PC-9 (cell line): Measurements from ENCODE around the gene SNCAIP. TPM values are rescaled to one million over a fixed set of nuclear protein-coding genes. Genes with fewer than 3 reads are reported as not detected.

ENCODE experiments used
- Bru-seq: library from RNA; stranded (reverse); fragments of 400-500 nt; gene quantifications from one replicate; lab custom pipeline; 2021; lab: Mats Ljungman, UMichigan
- BruChase-seq, 2 experiments: library from RNA; stranded (reverse); fragments of 400-500 nt; gene quantifications; one replicate each; lab custom pipeline; 2021; lab: Mats Ljungman, UMichigan
- BruUV-seq: library from RNA; stranded (reverse); fragments of 400-500 nt; replicated peaks from 2 replicates; lab custom pipeline; 2021; lab: Mats Ljungman, UMichigan
- CTCF ChIA-PET: fragments of 300-600 bp; sonication (Branson Sonifier 250); formaldehyde crosslinking; loops from one replicate; lab custom pipeline; 2022; ENCODE audit warnings: antibody characterized with exemption; lab: Charles Lee
- POLR2A ChIA-PET: fragments of 300-600 bp; sonication (Branson Sonifier 250); formaldehyde crosslinking; loops from one replicate; lab custom pipeline; 2022; ENCODE audit warnings: antibody characterized with exemption; ENCODE audit not compliant: unreplicated experiment; lab: Charles Lee
- DNase-seq, 2 experiments: peaks; one replicate each; pipeline versions ENCODE4 v3.0.0 to v3.0.0-alpha.2; 2015 to 2022; ENCODE audit warnings: mixed read lengths in 1 of 2
- H2AFZ ChIP-seq: fragments of 200-600 bp; sonication (generic); 2 replicates; pipeline ENCODE4 v1.8.1; 2017; ENCODE audit warnings: antibody characterized with exemption
- H3F3A ChIP-seq: fragments of 200-600 bp; sonication (generic); 2 replicates; pipeline ENCODE4 v1.8.1; 2017; ENCODE audit warnings: antibody characterized with exemption, mild to moderate bottlenecking, low read depth; ENCODE audit not compliant: insufficient read depth
- H3K27ac ChIP-seq: fragments of 200-600 bp; sonication (generic); 2 replicates; pipeline ENCODE4 v1.6.1; 2016; ENCODE audit warnings: mixed run types
- H3K27me3 ChIP-seq: fragments of 200-600 bp; sonication (generic); 2 replicates; pipeline ENCODE4 v1.6.1; 2016; ENCODE audit warnings: low read depth, mixed run types; ENCODE audit not compliant: insufficient read depth
- H3K36me3 ChIP-seq: fragments of 200-600 bp; sonication (generic); 2 replicates; pipeline ENCODE4 v1.6.1; 2016; ENCODE audit warnings: low read depth, mixed run types
- H3K4me1 ChIP-seq: fragments of 200-600 bp; sonication (generic); replicated peaks from 2 replicates; pipeline ENCODE4 v1.6.1; 2016; ENCODE audit warnings: mixed run types; ENCODE audit not compliant: insufficient read depth
- H3K4me2 ChIP-seq: fragments of 200-600 bp; sonication (generic); 2 replicates; pipeline ENCODE4 v1.6.1; 2017; ENCODE audit warnings: mixed run types
- H3K4me3 ChIP-seq: fragments of 200-600 bp; sonication (generic); 2 replicates; pipeline ENCODE4 v1.6.1; 2016; ENCODE audit warnings: mixed run types
- H3K79me2 ChIP-seq: fragments of 200-600 bp; sonication (generic); 2 replicates; pipeline ENCODE4 v1.6.1; 2017; ENCODE audit warnings: low read depth, mixed run types
- H3K9me2 ChIP-seq: fragments of 200-600 bp; sonication (generic); 2 replicates; pipeline ENCODE4 v1.8.1; 2017; ENCODE audit warnings: mild to moderate bottlenecking; ENCODE audit not compliant: insufficient read depth
- H3K9me3 ChIP-seq: fragments of 200-600 bp; sonication (generic); 2 replicates; pipeline ENCODE4 v1.8.1; 2016; ENCODE audit warnings: low read depth; ENCODE audit not compliant: insufficient read depth
- H4K20me1 ChIP-seq: fragments of 200-600 bp; sonication (generic); 2 replicates; pipeline ENCODE4 v1.8.1; 2017; ENCODE audit not compliant: insufficient read depth
- EZH2 ChIP-seq: fragments of 200-600 bp; sonication (generic); IDR thresholded peaks from 2 replicates; pipeline ENCODE4 v1.8.0; 2017; ENCODE audit warnings: antibody characterized with exemption, low read depth
- intact Hi-C: fragments of 100-400 bp; cut with micrococcal nuclease; formaldehyde crosslinking; loops from one replicate; pipeline ENCODE4 v1.10.0; 2022; ENCODE audit not compliant: unreplicated experiment
- long read RNA-seq: library from polyadenylated mRNA; stranded (forward); transcript quantifications from one replicate; pipeline ENCODE4 v2.0.0, GENCODE V29; 2022
- total RNA-seq: library from RNA; stranded (reverse); gene quantifications from 2 replicates; pipeline ENCODE4 v1.2.3, GENCODE V29; 2021
- TF ChIP-seq, protein P1 (sequence below): fragments of 200-600 bp; sonication (generic); conservative IDR thresholded peaks from 2 replicates; pipeline ENCODE4 v1.6.1; 2017; ENCODE audit warnings: mixed run types, antibody characterized with exemption, mild to moderate bottlenecking, moderate library complexity

The SNCAIP gene
- total RNA-seq = not detected in 2 replicates
- percentile 3 among the genes with signal in this experiment for Bru-seq, nascent RNA
- BruChase-seq, experiment 1, labeled RNA remaining after a 2-hour chase = percentile 2 among the genes with signal in this experiment
- percentile 1 among the genes with signal in this experiment for BruChase-seq, experiment 2, labeled RNA remaining after a 6-hour chase
- long read RNA-seq = 0 reads

DNA sequence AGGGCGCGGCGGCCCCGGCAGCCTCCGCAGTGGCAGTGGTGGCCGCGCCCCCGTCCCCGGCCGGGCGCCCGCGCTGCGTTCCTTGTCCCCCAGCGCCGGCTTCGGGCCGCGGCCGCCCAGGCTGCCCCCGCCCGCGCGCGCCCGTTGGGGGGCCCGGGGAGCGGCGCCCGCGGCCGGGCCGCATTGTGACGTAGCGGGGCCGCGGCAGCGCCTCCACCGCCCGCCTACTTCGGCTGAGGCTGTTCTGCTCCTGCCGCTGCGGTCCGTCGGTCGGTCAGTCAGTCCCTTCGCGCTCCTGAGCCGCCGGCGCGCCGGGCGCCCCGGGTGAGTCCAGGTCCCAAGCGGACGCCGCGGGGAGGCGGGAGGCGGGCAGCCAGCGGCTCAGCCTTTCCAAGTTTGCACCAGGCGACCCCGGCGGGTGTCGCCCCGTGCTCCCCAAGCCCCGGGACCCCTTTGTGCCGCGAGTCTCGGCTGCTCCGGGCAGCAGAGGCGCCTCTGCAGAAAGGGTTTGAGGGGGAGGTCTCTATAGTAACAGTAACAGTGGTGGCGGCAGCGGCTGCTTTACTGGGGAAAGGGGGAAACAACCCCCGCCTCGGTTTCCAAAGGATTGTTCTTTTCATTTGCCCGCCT, at the start of gene SNCAIP:
SNCAIP (plus strand) TSS at position 277 of the 630 bp plus-strand sequence. CDS start 78,898 bp downstream, outside the sequence.
- no TSS peak for BruUV-seq
- Histone ChIP-seq H3K9me3 (no peaks in the 10 kb centered on the region), H3K4me2 (no peak within 1 kb of the TSS), H3K4me3 (no peak within 1 kb of the TSS), H3F3A (no peaks in the 10 kb centered on the region), H2AFZ (no peak within 1 kb of the TSS), H3K79me2 (no peaks in the 10 kb centered on the region), H3K9me2 (no peaks in the 10 kb centered on the region), H3K27me3 (no peaks in the 10 kb centered on the region), H3K36me3 (no peaks in the 10 kb centered on the region), H4K20me1 (no peaks in the 10 kb centered on the region; the same call in 1 of the 2 replicates), H3K27ac (no peak within 1 kb of the TSS), H3K4me1 (no peaks in the 10 kb centered on the region)
- no peak for DNase-seq
- CTCF ChIA-PET = no interaction called here
- POLR2A ChIA-PET = no interaction called here
- intact Hi-C loops = no loop called here
- no peak for TF ChIP-seq EZH2
- TF ChIP-seq, protein P1, sequence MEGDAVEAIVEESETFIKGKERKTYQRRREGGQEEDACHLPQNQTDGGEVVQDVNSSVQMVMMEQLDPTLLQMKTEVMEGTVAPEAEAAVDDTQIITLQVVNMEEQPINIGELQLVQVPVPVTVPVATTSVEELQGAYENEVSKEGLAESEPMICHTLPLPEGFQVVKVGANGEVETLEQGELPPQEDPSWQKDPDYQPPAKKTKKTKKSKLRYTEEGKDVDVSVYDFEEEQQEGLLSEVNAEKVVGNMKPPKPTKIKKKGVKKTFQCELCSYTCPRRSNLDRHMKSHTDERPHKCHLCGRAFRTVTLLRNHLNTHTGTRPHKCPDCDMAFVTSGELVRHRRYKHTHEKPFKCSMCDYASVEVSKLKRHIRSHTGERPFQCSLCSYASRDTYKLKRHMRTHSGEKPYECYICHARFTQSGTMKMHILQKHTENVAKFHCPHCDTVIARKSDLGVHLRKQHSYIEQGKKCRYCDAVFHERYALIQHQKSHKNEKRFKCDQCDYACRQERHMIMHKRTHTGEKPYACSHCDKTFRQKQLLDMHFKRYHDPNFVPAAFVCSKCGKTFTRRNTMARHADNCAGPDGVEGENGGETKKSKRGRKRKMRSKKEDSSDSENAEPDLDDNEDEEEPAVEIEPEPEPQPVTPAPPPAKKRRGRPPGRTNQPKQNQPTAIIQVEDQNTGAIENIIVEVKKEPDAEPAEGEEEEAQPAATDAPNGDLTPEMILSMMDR = no peak

DNA sequence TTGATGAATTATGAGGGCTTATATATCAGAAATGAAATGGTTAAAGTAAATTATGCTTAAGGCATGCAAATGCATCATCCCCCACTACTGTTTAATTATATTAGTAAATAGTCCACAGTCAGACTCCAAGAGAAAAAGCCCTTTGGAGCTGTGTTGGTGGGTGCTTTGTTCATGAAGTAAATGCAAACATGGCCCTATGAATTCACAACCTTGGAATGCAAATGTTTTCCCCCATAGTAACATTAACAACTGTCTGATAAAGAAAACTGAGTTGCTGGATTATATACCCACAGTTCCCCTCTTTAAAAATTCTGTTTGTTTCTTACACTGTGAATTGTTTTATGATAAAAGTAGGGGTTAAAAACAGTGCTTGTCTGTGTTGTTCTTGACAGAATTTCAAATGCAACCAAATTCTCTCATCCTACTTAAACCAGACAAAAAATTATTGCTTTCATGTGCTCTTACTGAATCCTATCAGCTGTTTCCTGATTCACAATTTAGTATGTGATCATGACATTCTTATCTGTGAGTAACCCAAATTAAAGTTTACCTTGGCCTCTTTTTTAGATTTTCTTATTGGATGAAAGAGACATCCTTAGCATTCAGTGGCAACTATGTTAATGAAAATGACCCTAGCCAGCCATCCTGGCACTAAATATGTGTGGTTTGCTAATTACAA, 48.5 kb upstream of the SNCAIP start:
- CTCF ChIA-PET = no interaction called here
- H3K27ac ChIP-seq = no peak overlapping the region
- no peaks in the 10 kb centered on the region for H3K36me3 ChIP-seq
- no TSS peak for BruUV-seq
- H3K4me3 ChIP-seq = no peak overlapping the region
- no peaks in the 10 kb centered on the region for H3K79me2 ChIP-seq
- H3K9me3 ChIP-seq = no peaks in the 10 kb centered on the region
- no peaks in the 10 kb centered on the region for H3K9me2 ChIP-seq
- no peaks in the 10 kb centered on the region for H3F3A ChIP-seq
- H3K4me1 ChIP-seq = no peaks in the 10 kb centered on the region
- POLR2A ChIA-PET = no interaction called here
- no peaks in the 10 kb centered on the region for H4K20me1 ChIP-seq
- no peak overlapping the region for H3K4me2 ChIP-seq
- H3K27me3 ChIP-seq = no peaks in the 10 kb centered on the region
- intact Hi-C loops = no loop called here
- TF ChIP-seq EZH2 = no peak
- TF ChIP-seq, protein P1 = no peak
- no peak overlapping the region for H2AFZ ChIP-seq
- no peak for DNase-seq

DNA sequence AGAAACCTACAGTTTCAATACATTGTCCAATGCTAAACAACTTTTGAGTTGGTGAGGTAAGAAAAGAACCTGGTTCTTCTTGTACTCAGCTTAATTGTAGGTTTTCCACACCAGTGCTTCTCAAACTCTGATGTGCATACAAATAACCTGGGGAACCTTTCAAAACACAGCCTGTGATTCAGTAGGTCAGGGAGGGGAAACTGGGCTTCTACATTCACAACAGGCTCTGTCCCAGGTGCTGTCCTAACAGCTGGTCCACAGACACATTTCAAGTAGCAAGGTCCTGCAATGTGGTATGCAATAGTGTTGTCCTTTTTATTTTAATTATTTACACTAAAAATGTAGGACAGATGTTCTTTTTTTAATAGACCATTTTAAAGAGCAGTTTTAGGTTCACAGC, 47.4 kb upstream of the SNCAIP start:
- no peak overlapping the region for H2AFZ ChIP-seq
- no peaks in the 10 kb centered on the region for H3K9me2 ChIP-seq
- no peaks in the 10 kb centered on the region for H3K4me1 ChIP-seq
- ChIA-PET POLR2A (no interaction called here), CTCF (no interaction called here)
- H3K36me3 ChIP-seq = no peaks in the 10 kb centered on the region
- no peak overlapping the region for H3K4me3 ChIP-seq
- H3K27me3 ChIP-seq = no peaks in the 10 kb centered on the region
- H3K79me2 ChIP-seq = no peaks in the 10 kb centered on the region
- TF ChIP-seq, protein P1 = no peak
- no peak for TF ChIP-seq EZH2
- no peaks in the 10 kb centered on the region for H3K9me3 ChIP-seq
- intact Hi-C loops = no loop called here
- BruUV-seq = no TSS peak
- H4K20me1 ChIP-seq = no peaks in the 10 kb centered on the region
- H3K4me2 ChIP-seq = no peak overlapping the region
- H3K27ac ChIP-seq = no peak overlapping the region
- H3F3A ChIP-seq = no peaks in the 10 kb centered on the region
- DNase-seq = no peak
